ENCODE data around the gene RDH5. TPM values are rescaled to one million over a fixed set of nuclear protein-coding genes. Genes with fewer than 3 reads are reported as not detected.

RDH5 gene
- total RNA-seq, 1 experiment from 2014 or later: 12.6 TPM

DNA sequence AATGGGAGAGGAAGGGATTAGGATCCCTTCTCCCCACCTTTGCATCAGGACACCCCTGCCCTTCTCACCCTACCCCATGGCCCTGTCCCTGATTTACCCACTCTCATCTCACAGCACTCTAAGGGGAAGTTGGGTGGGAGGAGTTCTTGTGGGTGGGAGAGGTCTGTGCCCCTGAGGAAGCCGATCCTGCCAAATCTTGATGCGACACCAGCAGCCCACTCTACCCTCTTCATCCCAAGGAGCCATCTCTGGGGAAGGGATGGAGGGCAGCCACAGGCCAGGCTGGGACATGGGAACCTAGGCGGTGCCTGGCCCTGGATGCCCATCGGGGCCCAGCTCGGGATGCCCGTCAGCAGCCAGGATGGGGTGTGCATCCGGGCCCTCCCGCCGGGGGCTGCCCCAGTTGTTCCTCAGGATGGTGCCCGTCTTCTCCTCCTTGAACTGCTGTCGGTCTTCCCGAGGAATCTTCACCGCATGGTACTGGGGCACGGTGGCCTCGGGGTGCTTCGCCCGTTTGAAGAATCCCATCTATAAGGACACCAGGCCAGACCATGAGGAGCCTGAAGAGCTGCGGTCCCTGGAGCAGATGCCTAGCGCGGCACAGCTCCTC is 35.3 kb upstream of the RDH5 start:
- Histone ChIP-seq H3K27me3 (ENCODE audit: insufficient read depth, low read depth) (peaks cover 64% of the 10 kb centered on the region), H3K27ac (no peak overlapping the region), H4K20me1 (ENCODE audit: insufficient read depth) (no peaks in the 10 kb centered on the region), H3K36me3 (ENCODE audit: low read depth) (no peaks in the 10 kb centered on the region), H3K4me2 (no peak overlapping the region), H3K9me2 (ENCODE audit: insufficient read depth) (no peaks in the 10 kb centered on the region), H3K9me3 (ENCODE audit: insufficient read depth, low read depth) (no peaks in the 10 kb centered on the region), H3F3A (ENCODE audit: insufficient read depth, low read depth) (no peaks in the 10 kb centered on the region), H3K4me3 (no peak overlapping the region), H3K4me1 (replicated peaks; ENCODE audit: insufficient read depth) (no peaks in the 10 kb centered on the region), H3K79me2 (ENCODE audit: low read depth) (no peaks in the 10 kb centered on the region), H2AFZ (no peak overlapping the region)
- BruUV-seq (replicated peaks): no TSS peak
- ChIA-PET CTCF (no interaction called here), POLR2A (ENCODE audit: unreplicated experiment) (interaction anchor here (0.6 kb wide), 1 partner anchor 8 kb away, joined by 5 read pairs; no protein-coding TSS in a partner anchor)
- intact Hi-C loops (cut with micrococcal nuclease; ENCODE audit: unreplicated experiment): no loop called here
- DNase-seq: no peak
- TF ChIP-seq EZH2 (IDR thresholded peaks at IDR 0.05; ENCODE audit: low read depth): no peak
- TF ChIP-seq, protein P1, sequence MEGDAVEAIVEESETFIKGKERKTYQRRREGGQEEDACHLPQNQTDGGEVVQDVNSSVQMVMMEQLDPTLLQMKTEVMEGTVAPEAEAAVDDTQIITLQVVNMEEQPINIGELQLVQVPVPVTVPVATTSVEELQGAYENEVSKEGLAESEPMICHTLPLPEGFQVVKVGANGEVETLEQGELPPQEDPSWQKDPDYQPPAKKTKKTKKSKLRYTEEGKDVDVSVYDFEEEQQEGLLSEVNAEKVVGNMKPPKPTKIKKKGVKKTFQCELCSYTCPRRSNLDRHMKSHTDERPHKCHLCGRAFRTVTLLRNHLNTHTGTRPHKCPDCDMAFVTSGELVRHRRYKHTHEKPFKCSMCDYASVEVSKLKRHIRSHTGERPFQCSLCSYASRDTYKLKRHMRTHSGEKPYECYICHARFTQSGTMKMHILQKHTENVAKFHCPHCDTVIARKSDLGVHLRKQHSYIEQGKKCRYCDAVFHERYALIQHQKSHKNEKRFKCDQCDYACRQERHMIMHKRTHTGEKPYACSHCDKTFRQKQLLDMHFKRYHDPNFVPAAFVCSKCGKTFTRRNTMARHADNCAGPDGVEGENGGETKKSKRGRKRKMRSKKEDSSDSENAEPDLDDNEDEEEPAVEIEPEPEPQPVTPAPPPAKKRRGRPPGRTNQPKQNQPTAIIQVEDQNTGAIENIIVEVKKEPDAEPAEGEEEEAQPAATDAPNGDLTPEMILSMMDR (conservative IDR thresholded peaks at IDR 0.05): no peak

DNA sequence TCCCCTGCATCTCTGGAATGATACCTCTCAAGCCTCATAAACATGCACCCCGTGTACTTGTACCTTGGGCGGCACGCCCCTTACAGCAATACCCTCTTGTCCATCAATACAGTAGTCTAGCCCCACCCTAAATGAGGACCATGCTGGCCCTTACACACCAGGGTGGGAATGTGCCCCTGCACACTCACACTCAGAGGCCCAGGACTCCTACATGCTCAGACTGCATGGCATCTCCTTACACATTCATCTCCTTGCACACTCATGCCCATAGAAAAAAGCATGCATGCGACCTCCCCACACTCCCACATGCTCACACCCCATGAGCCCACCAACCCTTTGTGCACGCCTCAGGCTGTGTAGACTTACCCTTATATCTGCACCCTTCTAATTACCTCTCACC is 34.5 kb upstream of the RDH5 start:
- Histone ChIP-seq H3K4me1 (replicated peaks; ENCODE audit: insufficient read depth) (no peaks in the 10 kb centered on the region), H3K4me3 (no peak overlapping the region), H2AFZ (no peak overlapping the region), H3K36me3 (ENCODE audit: low read depth) (no peaks in the 10 kb centered on the region), H3K27ac (no peak overlapping the region), H3K27me3 (ENCODE audit: insufficient read depth, low read depth) (peaks cover 64% of the 10 kb centered on the region), H3F3A (ENCODE audit: insufficient read depth, low read depth) (no peaks in the 10 kb centered on the region), H3K9me2 (ENCODE audit: insufficient read depth) (no peaks in the 10 kb centered on the region), H3K9me3 (ENCODE audit: insufficient read depth, low read depth) (no peaks in the 10 kb centered on the region), H4K20me1 (ENCODE audit: insufficient read depth) (no peaks in the 10 kb centered on the region), H3K79me2 (ENCODE audit: low read depth) (no peaks in the 10 kb centered on the region), H3K4me2 (no peak overlapping the region)
- TF ChIP-seq, protein P1 (conservative IDR thresholded peaks at IDR 0.05): no peak
- no peak for TF ChIP-seq EZH2 (IDR thresholded peaks at IDR 0.05; ENCODE audit: low read depth)
- no TSS peak for BruUV-seq (replicated peaks)
- ChIA-PET CTCF (no interaction called here), POLR2A (ENCODE audit: unreplicated experiment) (interaction anchor here (0.6 kb wide), 1 partner anchor 8 kb away, joined by 5 read pairs; no protein-coding TSS in a partner anchor)
- no peak for DNase-seq
- intact Hi-C loops (cut with micrococcal nuclease; ENCODE audit: unreplicated experiment): no loop called here

DNA sequence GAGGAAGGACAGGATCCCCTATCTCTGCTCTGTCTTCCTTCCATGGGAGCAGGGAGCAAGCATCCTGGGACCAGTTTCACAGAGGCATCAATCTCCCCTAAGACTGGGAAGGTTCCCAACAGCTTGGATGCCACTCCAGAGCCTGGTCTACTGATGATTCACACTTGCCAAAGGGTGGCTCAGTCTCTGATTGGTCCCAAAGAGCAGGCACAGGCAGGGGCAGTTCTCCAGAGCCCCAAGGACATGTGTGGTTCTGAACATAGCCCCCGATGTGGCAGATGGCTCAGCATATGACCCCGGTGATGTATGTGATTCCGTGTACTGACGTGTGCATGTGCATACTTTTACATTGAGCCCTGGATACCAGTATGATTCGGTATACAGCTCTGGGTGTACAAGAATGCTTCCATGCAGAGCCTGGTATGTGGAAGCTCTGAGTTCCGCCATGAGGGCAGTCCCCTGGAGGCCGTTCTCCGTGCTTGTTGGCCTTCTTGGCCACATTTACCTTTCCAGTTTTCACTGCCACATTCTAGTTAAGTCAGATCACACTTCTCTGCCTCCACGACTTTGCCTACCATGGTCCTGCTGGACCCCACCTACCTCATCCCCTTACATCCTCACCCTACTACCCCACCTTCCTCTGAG is 33.7 kb upstream of the RDH5 start:
- intact Hi-C loops (cut with micrococcal nuclease; ENCODE audit: unreplicated experiment): no loop called here
- ChIA-PET POLR2A (ENCODE audit: unreplicated experiment) (no interaction called here), CTCF (interaction anchor here (0.7 kb wide), 1 partner anchor 34 kb away, joined by 6 read pairs; no protein-coding TSS in a partner anchor)
- Histone ChIP-seq H3K27me3 (ENCODE audit: insufficient read depth, low read depth) (peaks cover 63% of the 10 kb centered on the region), H4K20me1 (ENCODE audit: insufficient read depth) (no peaks in the 10 kb centered on the region), H3K27ac (no peak overlapping the region), H3K9me2 (ENCODE audit: insufficient read depth) (no peaks in the 10 kb centered on the region), H3K4me2 (no peak overlapping the region), H3K4me3 (no peak overlapping the region), H3K36me3 (ENCODE audit: low read depth) (no peaks in the 10 kb centered on the region), H3K4me1 (replicated peaks; ENCODE audit: insufficient read depth) (no peaks in the 10 kb centered on the region), H3F3A (ENCODE audit: insufficient read depth, low read depth) (no peaks in the 10 kb centered on the region), H3K79me2 (ENCODE audit: low read depth) (no peaks in the 10 kb centered on the region), H2AFZ (no peak overlapping the region), H3K9me3 (ENCODE audit: insufficient read depth, low read depth) (no peaks in the 10 kb centered on the region)
- no peak for DNase-seq
- BruUV-seq (replicated peaks): no TSS peak
- TF ChIP-seq, protein P1 (conservative IDR thresholded peaks at IDR 0.05): no peak
- TF ChIP-seq EZH2 (IDR thresholded peaks at IDR 0.05; ENCODE audit: low read depth): no peak
